ENCODE measurements around the gene PTH2. TPM values are rescaled to one million over a fixed set of nuclear protein-coding genes. Genes with fewer than 3 reads are reported as not detected.

Gene PTH2
- total and polyA plus RNA-seq, 2 of the 8 experiments (the other 6 are each of a cell fraction or from before 2014, with no cell fraction given): not detected

DNA sequence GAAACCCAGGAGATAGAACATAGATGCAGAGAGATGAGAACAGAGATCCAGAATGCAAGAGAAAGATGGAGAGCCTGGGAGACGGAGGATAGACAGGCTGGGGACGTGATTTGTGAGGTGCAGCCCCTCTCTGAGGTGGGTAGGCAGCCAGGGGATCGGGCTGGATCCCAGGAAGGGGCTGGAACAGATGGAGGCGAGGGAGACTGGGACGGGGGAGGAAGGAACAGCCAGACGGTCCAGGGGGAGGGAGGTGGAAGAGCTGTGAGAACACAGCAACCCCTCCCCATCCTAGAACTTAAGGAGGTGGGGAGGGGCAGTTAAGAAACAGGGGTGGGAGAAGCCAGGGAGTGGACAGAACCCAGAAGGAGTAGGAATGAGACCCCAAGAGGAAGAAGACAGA lies 15.0 kb upstream of the PTH2 start (continued):
- TF ChIP-seq, protein P1, sequence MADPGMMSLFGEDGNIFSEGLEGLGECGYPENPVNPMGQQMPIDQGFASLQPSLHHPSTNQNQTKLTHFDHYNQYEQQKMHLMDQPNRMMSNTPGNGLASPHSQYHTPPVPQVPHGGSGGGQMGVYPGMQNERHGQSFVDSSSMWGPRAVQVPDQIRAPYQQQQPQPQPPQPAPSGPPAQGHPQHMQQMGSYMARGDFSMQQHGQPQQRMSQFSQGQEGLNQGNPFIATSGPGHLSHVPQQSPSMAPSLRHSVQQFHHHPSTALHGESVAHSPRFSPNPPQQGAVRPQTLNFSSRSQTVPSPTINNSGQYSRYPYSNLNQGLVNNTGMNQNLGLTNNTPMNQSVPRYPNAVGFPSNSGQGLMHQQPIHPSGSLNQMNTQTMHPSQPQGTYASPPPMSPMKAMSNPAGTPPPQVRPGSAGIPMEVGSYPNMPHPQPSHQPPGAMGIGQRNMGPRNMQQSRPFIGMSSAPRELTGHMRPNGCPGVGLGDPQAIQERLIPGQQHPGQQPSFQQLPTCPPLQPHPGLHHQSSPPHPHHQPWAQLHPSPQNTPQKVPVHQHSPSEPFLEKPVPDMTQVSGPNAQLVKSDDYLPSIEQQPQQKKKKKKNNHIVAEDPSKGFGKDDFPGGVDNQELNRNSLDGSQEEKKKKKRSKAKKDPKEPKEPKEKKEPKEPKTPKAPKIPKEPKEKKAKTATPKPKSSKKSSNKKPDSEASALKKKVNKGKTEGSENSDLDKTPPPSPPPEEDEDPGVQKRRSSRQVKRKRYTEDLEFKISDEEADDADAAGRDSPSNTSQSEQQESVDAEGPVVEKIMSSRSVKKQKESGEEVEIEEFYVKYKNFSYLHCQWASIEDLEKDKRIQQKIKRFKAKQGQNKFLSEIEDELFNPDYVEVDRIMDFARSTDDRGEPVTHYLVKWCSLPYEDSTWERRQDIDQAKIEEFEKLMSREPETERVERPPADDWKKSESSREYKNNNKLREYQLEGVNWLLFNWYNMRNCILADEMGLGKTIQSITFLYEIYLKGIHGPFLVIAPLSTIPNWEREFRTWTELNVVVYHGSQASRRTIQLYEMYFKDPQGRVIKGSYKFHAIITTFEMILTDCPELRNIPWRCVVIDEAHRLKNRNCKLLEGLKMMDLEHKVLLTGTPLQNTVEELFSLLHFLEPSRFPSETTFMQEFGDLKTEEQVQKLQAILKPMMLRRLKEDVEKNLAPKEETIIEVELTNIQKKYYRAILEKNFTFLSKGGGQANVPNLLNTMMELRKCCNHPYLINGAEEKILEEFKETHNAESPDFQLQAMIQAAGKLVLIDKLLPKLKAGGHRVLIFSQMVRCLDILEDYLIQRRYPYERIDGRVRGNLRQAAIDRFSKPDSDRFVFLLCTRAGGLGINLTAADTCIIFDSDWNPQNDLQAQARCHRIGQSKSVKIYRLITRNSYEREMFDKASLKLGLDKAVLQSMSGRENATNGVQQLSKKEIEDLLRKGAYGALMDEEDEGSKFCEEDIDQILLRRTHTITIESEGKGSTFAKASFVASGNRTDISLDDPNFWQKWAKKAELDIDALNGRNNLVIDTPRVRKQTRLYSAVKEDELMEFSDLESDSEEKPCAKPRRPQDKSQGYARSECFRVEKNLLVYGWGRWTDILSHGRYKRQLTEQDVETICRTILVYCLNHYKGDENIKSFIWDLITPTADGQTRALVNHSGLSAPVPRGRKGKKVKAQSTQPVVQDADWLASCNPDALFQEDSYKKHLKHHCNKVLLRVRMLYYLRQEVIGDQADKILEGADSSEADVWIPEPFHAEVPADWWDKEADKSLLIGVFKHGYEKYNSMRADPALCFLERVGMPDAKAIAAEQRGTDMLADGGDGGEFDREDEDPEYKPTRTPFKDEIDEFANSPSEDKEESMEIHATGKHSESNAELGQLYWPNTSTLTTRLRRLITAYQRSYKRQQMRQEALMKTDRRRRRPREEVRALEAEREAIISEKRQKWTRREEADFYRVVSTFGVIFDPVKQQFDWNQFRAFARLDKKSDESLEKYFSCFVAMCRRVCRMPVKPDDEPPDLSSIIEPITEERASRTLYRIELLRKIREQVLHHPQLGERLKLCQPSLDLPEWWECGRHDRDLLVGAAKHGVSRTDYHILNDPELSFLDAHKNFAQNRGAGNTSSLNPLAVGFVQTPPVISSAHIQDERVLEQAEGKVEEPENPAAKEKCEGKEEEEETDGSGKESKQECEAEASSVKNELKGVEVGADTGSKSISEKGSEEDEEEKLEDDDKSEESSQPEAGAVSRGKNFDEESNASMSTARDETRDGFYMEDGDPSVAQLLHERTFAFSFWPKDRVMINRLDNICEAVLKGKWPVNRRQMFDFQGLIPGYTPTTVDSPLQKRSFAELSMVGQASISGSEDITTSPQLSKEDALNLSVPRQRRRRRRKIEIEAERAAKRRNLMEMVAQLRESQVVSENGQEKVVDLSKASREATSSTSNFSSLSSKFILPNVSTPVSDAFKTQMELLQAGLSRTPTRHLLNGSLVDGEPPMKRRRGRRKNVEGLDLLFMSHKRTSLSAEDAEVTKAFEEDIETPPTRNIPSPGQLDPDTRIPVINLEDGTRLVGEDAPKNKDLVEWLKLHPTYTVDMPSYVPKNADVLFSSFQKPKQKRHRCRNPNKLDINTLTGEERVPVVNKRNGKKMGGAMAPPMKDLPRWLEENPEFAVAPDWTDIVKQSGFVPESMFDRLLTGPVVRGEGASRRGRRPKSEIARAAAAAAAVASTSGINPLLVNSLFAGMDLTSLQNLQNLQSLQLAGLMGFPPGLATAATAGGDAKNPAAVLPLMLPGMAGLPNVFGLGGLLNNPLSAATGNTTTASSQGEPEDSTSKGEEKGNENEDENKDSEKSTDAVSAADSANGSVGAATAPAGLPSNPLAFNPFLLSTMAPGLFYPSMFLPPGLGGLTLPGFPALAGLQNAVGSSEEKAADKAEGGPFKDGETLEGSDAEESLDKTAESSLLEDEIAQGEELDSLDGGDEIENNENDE (IDR thresholded peaks at IDR 0.05; ENCODE audit: insufficient replicate concordance, low read length): no peak
- TF ChIP-seq EP300 (IDR thresholded peaks at IDR 0.05; ENCODE audit: borderline replicate concordance in 1 of 2, low read depth in 2 of 2, low read length in 2 of 2): peak in 1 of 2 experiments; percentile 90; a peak in 1 of 3 replicates
- TF ChIP-seq, protein P2, sequence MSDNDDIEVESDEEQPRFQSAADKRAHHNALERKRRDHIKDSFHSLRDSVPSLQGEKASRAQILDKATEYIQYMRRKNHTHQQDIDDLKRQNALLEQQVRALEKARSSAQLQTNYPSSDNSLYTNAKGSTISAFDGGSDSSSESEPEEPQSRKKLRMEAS (IDR thresholded peaks at IDR 0.05): no peak
